Activated CD4-positive, alpha-beta T cell treated with anti-CD3 and anti-CD28 coated beads, Interleukin-2, amount 50 U/mL, for 24 hours (primary cell): Measurements from ENCODE around the gene CTSZ.
"Not testable (repeated sequence)": the region's sequence is repeated elsewhere in the genome, so short reads cannot be mapped to it uniquely, and the experiment has no call there.

Source experiments
- DNase-seq, 2 donors: peaks; one replicate each; pipeline ENCODE4 v3.0.0-alpha.2; 2020; ENCODE audit warnings: low read depth in 1 of 2, low spot score in 1 of 2

CTSZ gene

GRCh38 chr20:59001068-59001448 lies 6.0 kb downstream of the CTSZ start:
- no peak for DNase-seq

DNA sequence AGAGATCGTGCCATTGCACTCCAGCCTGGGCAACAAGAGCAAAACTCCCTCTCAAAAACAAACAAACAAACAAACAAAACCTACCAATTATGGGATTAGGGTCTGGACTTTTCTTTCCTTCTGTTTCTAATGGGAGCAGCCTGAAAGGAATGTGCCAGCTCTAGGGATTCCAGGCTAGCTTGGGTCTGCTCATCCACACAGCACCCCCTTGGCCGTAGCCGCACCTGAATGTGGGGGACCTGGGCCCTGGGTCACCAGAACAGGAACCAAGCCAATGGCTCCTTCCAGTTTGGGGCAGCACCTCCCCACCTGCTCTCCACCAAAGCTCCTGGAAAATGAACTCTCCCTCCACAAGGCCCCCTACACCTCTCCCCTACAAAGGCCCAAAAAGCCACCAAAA lies 6.7 kb downstream of the CTSZ start:
- DNase-seq: no peak

- no peak for DNase-seq
These were observed 8.4 kb downstream of the CTSZ start for GRCh38 chr20:58998656-58999055.

DNA sequence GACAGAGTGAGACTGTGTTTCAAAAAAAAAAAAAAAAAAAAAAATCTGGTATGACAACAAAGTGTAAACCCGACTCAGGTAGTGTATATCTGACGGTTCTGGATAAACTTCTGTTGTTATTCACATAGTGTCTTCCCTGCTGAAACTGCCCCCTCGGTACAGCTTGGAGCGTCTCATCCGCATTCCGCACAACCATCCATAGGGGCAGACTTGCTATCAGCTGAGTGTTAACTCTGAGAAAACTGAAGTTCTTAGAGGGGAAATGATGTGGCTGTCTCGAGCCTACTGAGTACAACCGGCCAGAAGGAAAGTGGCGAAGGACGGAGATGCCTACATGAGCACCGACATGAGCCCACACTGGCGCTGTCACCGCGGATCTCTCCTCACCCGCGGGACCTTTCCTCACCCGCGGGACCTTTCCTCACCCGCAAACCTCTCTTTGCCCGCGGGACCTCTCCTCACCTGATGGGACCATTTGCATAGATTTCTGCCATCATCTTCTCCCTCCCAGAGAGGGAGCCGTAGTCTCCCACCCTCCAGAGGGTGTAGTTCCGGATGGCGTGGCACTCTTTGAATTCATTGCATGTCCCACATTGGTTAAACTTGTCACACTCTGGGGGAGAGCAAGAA lies 9.8 kb downstream of the CTSZ start:
- no peak for DNase-seq

DNA sequence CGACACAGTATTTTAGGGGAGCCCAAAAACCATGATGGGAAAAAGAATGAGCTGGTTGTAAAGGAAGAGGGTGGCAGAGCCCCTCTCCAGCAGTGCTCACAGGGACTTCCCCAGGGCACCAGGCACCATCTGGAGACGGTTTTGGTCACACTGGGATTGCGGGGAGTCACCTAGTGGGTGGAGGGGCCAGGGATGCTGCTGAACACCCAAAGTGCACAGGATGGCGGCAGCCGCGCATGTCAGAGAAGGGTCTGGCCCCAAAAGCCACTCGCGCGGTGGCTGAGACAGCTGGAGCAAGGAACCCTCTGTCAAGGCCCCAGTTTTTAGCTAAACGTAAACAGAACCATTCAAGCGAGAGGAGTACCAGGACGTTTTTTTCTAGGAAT lies 10.8 kb downstream of the CTSZ start:
- no peak for DNase-seq

- no peak for DNase-seq
These were observed 11.4 kb downstream of the CTSZ start for GRCh38 chr20:58995461-58996225.

DNA sequence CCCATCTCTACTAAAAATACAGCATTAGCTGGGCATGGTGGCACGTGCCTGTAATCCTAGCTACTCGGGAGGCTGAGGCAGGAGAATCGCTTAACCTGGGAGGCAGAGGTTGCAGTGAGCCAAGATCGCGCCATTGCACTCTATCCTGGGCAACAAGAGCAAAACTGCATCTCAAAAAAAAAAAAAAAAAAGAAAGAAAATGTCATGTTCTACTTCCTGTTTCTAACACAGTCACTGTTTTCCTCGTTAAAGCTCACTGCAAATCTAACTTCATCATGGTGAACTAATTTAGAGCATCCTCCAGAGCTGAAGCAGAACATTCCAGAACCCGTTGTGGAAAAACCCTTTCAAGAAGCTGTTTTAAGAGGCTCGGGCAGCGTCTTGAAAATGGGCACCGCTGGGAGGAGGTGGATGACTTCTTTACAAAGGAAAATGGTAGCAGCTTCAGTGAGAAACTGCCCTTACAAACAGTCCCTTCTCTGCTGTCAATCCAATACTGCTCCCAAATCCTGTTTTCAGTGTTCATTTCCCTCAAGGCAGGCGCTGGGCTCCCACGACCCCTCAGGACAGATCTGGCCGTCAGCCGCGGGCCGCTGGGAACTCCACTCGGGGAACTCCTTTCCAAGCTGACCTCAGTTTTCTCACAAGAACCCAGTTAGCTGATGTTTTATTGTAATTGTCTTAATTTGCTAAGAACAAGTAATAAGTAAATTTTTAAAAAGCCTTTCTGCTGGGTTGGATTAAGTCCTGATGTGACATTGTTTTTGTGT lies 12.5 kb downstream of the CTSZ start:
- no peak for DNase-seq

DNA sequence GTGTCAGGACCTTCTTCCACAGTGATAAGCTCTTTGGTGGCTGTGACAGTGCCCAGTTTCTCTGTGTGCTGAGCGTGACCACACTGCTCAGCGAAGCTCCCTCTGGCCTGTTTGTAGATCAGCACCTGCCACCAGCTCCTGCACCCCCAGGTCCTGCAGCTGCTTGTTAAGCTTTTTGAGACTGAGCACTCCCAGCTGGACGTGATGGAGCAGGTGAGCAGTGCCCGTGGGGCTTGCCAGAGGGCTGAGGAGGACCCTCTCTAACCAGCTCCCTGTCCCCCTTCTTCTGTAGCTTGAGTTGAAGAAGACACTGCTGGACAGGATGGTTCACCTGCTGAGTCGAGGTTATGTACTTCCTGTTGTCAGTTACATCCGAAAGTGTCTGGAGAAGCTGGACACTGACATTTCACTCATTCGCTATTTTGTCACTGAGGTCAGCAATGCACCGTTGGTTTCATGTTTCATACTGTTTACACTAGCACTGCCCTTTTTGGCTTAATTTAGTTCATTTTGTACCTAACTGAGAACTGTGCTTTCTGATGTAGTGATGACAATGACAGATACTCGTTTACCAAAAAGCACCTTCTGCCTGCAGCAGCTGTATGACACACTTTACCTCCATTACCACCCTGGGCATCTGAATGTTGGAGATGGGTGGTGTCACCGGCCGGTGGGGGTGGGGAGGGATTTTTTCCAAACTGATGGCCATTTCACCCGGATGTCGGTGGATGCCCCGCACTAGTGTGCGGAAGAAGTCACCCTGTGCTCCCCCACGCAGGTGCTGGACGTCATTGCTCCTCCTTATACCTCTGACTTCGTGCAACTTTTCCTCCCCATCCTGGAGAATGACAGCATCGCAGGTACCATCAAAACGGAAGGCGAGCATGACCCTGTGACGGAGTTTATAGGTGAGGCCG lies 13.5 kb downstream of the CTSZ start:
- DNase-seq: no peak

GRCh38 chr20:58992911-58993310 lies 14.1 kb downstream of the CTSZ start:
- DNase-seq: no peak

GRCh38 chr20:58991715-58992114 lies 15.3 kb downstream of the CTSZ start:
- DNase-seq: no peak

DNA sequence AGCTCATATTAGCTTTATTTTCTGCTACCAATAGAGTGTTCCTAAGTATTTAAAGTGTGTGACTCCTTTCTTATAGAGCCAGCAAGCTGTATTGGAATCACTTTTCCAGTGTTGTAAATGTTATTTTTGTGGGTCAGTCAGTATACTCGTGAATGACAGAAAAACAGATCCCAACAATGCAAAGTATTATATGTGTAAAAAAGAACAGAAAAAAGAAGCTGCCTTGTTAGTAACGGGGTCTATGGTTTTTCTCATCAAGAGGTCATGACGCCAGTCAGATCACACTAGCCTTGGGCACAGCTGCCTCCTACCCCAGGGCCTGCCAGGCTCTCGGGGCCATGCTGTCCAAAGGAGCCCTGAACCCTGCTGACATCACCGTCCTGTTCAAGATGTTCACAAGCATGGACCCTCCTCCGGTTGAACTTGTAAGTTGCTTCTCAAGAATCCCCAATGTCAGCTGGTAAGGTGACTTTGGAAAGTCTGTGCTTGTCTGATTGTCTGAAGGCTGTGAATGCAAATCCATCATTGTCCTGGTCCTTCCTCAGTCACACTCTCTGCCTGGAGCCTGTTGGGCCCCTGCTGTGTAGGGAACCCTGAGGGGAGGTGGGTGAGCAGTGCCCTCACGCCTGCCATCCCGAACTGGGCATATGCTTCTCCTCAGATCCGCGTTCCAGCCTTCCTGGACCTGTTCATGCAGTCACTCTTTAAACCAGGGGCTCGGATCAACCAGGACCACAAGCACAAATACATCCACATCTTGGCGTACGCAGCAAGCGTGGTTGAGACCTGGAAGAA lies 16.2 kb downstream of the CTSZ start:
- no peak for DNase-seq

- DNase-seq: no peak
These were observed 17.9 kb downstream of the CTSZ start for GRCh38 chr20:58989196-58989595.

- no peak for DNase-seq
These were observed 18.5 kb downstream of the CTSZ start for GRCh38 chr20:58988565-58988882.

- DNase-seq: no peak
These were observed 19.1 kb downstream of the CTSZ start for GRCh38 chr20:58987790-58988564.

- no peak for DNase-seq
These were observed 20.0 kb downstream of the CTSZ start for GRCh38 chr20:58986968-58987517.

GRCh38 chr20:58986286-58986967 lies 20.6 kb downstream of the CTSZ start:
- no peak for DNase-seq

DNA sequence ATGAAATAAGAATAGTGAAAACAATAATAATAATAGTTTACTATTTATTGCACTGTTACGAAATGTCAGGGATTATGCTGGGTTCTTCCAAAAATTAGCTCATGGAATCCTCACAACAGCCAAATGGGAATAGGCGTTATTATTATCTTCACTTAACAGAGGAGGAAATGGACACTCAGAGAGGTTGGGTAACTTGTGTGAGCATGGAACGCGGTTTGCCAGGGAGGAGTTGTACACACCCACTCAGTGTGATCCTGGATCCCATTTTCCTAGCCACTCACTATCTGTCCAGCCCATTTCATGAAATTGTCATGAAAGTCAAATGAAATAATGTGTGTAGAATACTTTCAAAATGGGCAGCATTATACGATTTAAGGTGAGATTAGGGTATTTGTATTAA lies 21.4 kb downstream of the CTSZ start:
- no peak for DNase-seq

DNA sequence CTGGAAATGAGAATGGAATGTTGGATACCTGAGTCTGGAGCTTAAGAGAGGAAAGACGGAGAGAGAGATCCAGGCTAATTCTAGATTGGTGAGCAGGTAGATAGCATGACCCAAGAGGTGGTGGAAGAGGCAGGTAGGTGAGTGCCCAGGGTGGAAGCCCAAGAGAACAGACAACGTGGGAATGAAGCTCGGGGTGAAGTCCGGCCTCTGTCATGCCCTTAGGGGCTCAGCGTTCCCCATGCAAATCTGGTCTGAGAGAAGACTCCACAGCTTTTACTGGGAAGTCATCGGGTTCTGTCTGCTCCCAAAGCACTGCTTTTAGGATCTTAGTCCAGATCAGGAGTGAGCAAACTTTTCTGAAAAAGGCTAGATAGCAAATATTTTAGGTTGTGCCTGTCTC lies 22.4 kb downstream of the CTSZ start:
- DNase-seq: no peak

GRCh38 chr20:58983115-58983468 lies 24.0 kb downstream of the CTSZ start:
- DNase-seq: not testable (repeated sequence)
